SKM-1 treated with dmso at 0.1 percent for 144 hours (cell line): ENCODE measurements around the gene LCN2.
"Not testable (repeated sequence)": the region's sequence is repeated elsewhere in the genome, so short reads cannot be mapped to it uniquely, and the experiment has no call there.

Experiments used
- DNase-seq: peaks from one replicate; lab custom pipeline; 2025; ENCODE audit not compliant: unreplicated experiment; lab: John Stamatoyannopoulos, UW

The LCN2 gene

GRCh38 chr9:128163523-128164306 lies 14.5 kb downstream of the LCN2 start:
- DNase-seq: no peak

GRCh38 chr9:128164307-128164885 lies 15.1 kb downstream of the LCN2 start:
- no peak for DNase-seq

GRCh38 chr9:128166169-128166568 lies 16.9 kb downstream of the LCN2 start:
- no peak for DNase-seq

- no peak for DNase-seq
Observed at GRCh38 chr9:128167209-128167608, 18.0 kb downstream of the LCN2 start.

GRCh38 chr9:128168731-128169308 lies 19.6 kb downstream of the LCN2 start:
- no peak for DNase-seq

GRCh38 chr9:128169492-128169891 lies 20.2 kb downstream of the LCN2 start:
- DNase-seq: no peak

GRCh38 chr9:128169925-128170324 lies 20.7 kb downstream of the LCN2 start:
- no peak for DNase-seq

- DNase-seq: no peak
Observed at GRCh38 chr9:128174062-128174461, 24.8 kb downstream of the LCN2 start.

GRCh38 chr9:128175102-128175563 lies 25.9 kb downstream of the LCN2 start:
- no peak for DNase-seq

- DNase-seq: no peak
Observed at GRCh38 chr9:128175726-128176125, 26.5 kb downstream of the LCN2 start.

GRCh38 chr9:128178806-128179431 lies 29.7 kb downstream of the LCN2 start:
- DNase-seq: no peak

- DNase-seq: no peak
Observed at GRCh38 chr9:128180001-128180400, 30.7 kb downstream of the LCN2 start.

- no peak for DNase-seq
Observed at GRCh38 chr9:128180447-128180846, 31.2 kb downstream of the LCN2 start.

- DNase-seq: not testable (repeated sequence)
Observed at GRCh38 chr9:128181480-128181879, 32.2 kb downstream of the LCN2 start.

- no peak for DNase-seq
Observed at GRCh38 chr9:128182893-128183588, 33.8 kb downstream of the LCN2 start.

GRCh38 chr9:128185979-128186965 lies 37.0 kb downstream of the LCN2 start:
- no peak for DNase-seq

GRCh38 chr9:128187361-128187760 lies 38.1 kb downstream of the LCN2 start:
- DNase-seq: no peak

- no peak for DNase-seq
Observed at GRCh38 chr9:128188209-128188608, 39.0 kb downstream of the LCN2 start.

- no peak for DNase-seq
Observed at GRCh38 chr9:128190013-128190412, 40.8 kb downstream of the LCN2 start.
